Thyroid gland (tissue), 4 donors: ENCODE data around the gene SPCS2.

ENCODE experiments used
- POLR2A ChIP-seq, 2 donors: fragments of 450-650 bp; IDR thresholded peaks; one replicate each; pipeline ENCODE4 v1.6.1; 2017; ENCODE audit warnings: antibody characterized with exemption in 2 of 2, mild to moderate bottlenecking in 2 of 2, moderate library complexity in 1 of 2
- TF ChIP-seq, protein P1 (sequence below), 6 experiments: fragments of 200-600 bp in 3 of 6; fragments of 450-650 bp in 3 of 6; sonication (generic) in 3 of 6; IDR thresholded peaks; one replicate each; pipeline ENCODE4 v1.5.1; 2016 to 2019; ENCODE audit warnings: antibody characterized with exemption in 6 of 6, mild to moderate bottlenecking in 2 of 6, inconsistent platforms in 1 of 6, moderate library complexity in 1 of 6

DNA sequence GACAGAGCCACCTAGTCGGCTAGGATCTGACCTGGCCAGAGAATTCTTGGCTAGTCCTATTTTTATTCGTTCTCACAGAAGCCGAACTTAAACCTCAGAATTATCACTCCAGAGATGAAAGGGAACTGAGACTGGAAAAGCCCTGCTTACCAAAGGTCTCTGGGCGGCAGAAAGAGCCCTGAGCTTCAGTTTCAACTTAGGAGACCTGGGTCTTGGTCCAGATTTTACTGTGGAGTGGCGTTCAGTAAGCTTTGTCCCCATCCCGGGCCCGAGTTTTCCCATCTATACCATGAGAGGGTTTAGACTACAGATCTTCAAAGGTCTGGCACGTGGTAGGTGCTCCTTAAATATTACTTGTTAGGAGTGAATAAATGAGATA is 40.2 kb downstream of the SPCS2 start:
- no peak for TF ChIP-seq POLR2A (IDR thresholded peaks at IDR 0.05)
- TF ChIP-seq, protein P1, sequence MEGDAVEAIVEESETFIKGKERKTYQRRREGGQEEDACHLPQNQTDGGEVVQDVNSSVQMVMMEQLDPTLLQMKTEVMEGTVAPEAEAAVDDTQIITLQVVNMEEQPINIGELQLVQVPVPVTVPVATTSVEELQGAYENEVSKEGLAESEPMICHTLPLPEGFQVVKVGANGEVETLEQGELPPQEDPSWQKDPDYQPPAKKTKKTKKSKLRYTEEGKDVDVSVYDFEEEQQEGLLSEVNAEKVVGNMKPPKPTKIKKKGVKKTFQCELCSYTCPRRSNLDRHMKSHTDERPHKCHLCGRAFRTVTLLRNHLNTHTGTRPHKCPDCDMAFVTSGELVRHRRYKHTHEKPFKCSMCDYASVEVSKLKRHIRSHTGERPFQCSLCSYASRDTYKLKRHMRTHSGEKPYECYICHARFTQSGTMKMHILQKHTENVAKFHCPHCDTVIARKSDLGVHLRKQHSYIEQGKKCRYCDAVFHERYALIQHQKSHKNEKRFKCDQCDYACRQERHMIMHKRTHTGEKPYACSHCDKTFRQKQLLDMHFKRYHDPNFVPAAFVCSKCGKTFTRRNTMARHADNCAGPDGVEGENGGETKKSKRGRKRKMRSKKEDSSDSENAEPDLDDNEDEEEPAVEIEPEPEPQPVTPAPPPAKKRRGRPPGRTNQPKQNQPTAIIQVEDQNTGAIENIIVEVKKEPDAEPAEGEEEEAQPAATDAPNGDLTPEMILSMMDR (IDR thresholded peaks at IDR 0.05), result no peak
